COLO668 (cell line): ENCODE results near the gene PLEKHG4.
A peak's percentile ranks its signal among the peaks of the same experiment; 100 is the strongest.

ENCODE experiments used
- DNase-seq: peaks from one replicate; lab custom pipeline; 2025; ENCODE audit not compliant: unreplicated experiment; lab: John Stamatoyannopoulos, UW

Gene PLEKHG4

DNA sequence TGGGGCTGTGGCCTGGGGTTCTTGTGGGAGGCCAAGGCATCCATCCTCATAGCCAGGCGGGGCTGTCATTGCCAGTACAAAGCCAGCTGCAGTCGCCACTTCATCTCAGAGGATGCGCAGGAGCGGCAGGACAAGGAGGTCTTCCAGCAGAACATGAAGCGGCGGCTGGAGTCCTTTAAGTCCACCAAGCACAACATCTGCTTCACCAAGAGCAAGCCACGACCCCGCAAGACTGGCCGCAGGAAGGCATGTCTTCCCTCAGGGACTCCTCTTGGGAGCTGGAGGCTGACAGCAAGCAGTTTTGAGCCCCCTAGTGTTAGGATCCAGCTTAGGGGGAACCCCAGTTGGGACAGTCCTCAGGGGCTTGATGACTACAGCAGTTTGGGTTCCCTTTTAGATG is 15.1 kb upstream of the PLEKHG4 start:
- DNase-seq = no peak

DNA sequence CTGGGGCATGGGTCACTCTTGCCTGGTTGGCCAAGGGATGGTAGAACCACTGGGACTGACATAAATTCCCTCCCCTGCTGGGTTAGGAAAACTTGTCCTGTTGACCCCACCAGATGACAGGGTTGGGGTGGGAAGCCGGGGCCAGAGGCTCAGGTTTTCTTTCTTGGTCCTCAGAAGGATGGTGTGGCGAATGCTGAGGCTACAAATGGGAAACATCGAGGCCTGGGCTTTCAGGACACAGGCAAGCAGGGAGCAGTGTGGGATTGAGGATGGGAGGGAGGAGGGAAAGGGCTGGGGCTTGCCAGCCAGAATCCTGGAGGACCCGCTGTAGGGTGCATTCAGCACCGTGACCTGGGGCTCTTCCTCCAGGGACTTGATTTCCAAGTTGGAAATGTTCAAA is 14.5 kb upstream of the PLEKHG4 start:
- DNase-seq = no peak

DNA sequence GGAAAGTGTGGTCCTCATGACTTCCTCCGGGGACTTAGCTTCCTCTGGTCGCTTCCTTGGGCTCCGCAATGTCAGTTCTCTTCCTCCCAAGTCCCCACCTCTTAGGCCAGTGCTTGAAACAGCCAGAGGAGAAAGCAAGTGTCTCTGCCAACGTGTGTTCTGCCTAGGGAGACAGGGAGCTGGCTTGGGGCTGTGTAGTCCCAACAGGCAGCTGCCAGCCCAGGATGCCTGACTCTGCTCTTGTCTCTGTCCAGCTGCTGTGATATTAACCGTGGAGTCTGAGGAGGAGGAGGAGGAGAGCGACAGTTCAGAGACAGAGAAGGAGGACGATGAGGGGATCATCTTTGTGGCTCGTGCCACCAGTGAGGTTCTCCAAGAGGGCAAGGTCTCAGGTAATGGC is 13.5 kb upstream of the PLEKHG4 start:
- no peak for DNase-seq

DNA sequence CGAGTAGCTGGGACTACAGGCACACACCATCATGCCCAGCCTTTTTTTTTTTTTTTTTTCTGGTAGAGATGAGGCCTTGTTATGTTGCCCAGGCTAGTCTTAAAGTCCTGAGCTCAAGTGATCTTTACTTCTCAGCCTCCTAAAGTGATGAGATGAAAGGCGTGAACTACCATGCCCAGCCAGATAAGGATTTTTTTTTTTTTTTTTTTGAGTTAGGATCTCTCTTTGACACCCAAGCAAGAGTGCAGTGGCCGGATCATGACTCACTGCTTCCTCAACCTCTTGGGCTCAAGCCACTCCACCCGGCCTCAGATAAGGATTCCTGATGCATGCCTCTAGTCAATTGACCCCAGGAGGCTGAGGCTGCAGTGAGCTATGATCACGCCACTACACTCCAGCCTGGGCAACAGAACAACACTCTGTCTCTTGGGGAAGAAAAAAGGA is 11.2 kb upstream of the PLEKHG4 start:
- no peak for DNase-seq

DNA sequence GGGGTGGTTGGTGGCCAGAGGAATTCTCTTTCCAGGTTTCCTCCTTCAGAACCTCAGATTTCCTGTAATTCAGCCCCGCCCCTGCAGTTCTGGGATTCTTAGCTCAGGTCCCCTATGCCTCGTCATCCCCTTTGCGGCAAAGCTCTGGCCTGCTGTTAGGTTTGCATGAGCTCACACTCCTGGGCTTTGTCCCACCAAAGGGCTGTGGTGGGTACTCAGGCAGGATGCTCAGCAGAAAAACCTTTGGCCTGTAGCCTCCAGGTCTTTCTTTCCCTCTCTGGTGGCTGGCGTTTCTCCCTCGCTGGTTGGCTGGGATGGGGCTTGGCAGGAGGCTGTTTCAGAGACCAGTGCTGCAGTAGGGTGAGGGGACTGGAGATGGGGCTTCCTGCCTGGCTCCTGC is 9.6 kb upstream of the PLEKHG4 start:
- no peak for DNase-seq

DNA sequence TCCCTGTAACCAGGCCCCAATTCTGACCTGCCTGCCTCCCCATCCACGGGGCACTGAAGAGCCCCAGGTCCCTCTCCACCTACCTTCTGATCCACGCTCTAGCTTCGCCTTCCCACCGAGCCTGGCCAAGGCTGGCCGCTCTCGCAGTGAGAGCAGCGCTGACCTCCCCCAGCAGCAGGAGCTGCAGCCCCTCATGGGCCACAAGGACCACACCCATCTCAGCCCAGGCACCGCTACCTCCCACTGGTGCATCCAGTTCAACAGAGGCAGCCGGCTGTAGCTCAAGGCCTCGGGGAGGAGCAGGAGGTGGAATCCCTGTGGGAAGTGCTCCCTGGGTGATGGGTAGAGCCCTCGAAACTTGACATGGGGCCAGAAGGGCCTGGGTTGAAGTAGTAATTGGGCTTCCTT is 8.4 kb upstream of the PLEKHG4 start:
- DNase-seq = no peak

DNA sequence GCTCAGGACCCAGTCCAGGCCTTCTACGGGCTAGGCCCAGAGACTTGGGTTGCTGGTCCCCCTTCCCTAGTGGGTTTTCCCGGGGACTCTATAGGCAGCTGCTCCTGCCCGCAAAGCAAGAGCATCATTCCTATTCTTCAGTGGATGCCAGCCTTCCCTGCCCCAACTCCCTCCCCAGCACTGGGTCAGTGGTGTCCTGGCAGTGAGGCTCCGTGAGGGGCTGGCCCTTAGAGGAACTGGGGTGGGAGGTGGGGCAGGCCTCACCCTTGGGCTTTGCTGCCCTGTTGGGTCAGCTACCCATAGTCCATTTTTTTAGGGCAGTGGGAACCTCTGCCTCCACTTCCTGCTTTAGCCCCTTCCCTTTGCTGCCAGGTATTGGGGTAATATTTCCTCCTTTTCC is 7.9 kb upstream of the PLEKHG4 start:
- DNase-seq = no peak

DNA sequence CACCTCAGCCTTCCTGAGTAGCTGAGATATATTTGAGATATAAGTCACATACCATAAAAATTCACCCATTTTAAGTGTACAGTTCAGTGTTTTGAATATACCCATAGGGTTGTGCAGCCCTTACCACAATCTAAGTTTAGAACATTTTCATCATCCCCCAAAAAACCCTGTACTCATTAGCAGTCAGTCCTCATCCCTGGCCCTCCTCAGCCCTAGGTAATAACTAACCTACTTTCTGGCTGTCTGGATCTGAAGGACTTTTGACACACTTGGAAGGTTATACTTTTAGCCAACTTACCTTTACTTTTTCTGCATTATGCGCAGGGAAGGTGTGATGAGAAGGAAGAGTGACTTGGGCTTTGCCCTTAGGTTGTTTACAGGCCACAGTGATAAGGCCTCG is 4.0 kb upstream of the PLEKHG4 start:
- no peak for DNase-seq

DNA sequence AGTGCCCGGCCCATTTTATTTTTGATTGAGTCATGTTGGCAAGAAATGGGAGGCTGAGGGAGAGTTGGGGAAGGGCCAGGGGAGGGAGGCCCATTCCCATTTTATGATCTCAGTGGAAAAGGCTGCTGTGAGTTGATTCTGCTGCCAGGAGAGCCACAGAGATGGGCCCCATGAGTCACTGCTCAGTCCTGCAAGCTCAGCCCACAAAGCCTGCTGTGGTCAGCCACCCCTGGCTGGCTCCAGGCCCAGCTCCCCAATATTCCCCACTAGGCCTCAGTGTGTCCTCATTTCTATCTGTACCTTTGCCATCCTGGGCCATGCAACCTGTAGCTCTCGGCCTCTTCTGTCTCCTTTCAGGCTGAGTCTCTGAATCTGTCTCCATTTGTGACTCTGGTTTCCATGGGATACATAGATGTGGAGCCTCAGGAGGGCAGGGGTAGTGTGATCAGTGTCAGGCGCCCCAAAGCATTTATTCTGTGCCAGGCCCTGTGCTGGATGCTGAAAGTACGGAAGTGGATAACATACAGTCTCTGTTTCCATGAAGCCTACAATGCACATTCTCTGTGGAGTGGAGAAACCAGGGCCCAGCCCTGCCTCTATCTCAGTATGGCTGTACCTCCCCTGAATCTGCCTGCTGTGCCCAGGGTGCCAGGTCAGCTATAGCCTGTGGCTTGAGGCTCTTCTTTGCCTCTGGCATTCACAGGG is 1.9 kb upstream of the PLEKHG4 start:
- DNase-seq = no peak

DNA sequence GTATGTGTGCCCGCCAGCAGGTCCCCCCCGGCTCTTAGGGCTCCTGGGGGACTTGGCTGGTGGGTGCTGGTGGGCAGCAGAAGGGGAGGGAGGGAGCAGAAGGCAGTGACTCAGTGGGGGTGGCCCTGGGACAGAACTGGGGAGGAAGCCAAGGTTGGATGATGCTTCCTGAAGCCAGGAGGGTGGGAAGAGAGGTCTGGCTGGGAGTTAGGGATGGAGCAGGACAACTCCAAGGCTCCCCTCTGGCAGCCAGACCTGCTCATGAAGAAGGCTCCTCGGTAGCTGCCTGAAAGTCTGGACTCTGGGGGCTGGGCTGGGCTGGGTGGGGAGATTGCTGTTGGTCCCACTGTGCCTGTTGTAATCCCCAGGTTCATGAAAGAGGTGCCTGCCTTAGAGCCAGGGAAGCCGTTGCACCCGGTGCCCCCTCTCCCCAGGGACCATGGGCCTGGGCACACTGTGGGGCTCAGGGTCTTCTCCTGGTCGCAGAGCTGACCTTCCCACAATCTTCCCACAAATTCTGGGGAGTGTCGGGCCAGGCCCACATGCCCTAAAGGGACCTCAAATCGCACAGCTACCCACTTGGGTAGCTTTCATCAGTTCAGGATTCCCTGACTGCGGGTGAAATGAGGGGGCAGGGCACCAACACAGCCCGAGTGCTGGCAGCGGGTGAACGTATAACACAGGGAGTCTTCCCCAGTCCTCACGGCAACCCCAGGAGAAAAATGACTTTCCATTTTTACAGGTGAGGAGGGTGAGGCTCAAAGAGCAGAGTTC is 1.1 kb upstream of the PLEKHG4 start:
- no peak for DNase-seq

DNA sequence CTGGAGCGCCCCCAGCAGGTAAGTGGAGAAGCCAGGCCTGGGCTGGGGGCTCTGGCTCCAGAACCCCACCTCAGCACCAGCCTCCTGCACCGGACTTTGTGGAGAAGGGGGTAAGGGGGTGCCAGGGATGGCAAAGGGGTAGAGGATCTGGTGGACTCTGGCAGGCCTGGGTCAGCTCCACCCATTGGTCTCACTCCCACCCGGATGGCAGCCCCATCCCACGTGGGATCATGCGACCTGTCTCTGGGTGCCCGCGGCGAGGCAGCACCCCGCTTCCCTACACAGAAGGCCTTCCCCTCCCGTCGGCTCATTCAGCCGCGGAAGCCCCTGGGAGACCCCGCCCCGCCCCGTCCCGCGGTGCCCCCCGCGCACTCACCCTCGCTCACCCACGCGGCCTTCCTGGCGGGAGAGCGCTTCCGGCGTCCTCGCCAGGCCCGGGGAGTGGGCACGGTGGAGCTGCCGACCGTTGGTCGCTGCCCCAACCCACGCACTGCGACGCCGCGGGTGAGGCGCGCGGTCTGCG is 498 bp upstream of the PLEKHG4 start:
- peak; percentile 71 for DNase-seq

DNA sequence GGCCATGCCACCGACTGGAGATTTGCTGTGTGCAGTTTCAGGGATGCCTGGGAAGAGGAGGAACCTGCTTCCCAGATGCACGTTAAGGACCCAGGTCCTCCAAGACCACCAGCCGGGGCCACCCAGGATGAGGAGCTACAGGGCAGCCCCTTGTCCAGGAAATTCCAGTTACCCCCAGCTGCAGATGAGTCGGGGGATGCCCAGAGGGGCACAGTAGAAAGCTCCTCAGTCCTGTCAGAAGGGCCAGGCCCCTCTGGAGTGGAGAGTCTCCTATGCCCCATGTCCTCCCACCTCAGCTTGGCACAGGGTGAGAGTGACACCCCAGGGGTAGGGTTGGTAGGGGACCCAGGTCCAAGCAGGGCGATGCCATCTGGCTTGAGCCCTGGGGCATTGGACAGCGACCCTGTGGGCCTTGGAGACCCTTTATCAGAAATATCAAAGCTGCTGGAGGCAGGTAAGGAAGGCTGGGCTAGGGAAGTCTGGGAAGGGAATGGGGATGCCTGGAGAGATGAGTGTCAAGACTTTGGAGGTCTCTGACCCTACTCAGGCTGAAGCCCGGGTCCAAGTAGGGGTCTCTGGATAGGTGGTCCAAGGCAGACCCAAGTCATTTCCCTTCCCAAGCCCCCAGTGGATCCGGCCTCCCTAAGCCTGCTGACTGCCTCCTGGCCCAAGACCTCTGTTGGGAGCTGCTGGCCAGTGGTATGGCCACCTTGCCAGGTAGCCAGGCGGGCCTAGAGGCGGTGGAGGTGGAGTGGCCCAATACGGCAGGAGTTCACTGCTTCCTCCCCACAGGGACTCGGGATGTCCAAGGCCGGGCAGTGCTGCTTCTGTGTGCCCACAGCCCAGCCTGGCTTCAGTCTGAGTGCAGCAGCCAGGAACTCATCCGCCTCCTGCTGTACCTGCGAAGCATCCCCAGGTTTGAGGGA is 1.0 kb downstream of the PLEKHG4 start:
- DNase-seq = no peak

DNA sequence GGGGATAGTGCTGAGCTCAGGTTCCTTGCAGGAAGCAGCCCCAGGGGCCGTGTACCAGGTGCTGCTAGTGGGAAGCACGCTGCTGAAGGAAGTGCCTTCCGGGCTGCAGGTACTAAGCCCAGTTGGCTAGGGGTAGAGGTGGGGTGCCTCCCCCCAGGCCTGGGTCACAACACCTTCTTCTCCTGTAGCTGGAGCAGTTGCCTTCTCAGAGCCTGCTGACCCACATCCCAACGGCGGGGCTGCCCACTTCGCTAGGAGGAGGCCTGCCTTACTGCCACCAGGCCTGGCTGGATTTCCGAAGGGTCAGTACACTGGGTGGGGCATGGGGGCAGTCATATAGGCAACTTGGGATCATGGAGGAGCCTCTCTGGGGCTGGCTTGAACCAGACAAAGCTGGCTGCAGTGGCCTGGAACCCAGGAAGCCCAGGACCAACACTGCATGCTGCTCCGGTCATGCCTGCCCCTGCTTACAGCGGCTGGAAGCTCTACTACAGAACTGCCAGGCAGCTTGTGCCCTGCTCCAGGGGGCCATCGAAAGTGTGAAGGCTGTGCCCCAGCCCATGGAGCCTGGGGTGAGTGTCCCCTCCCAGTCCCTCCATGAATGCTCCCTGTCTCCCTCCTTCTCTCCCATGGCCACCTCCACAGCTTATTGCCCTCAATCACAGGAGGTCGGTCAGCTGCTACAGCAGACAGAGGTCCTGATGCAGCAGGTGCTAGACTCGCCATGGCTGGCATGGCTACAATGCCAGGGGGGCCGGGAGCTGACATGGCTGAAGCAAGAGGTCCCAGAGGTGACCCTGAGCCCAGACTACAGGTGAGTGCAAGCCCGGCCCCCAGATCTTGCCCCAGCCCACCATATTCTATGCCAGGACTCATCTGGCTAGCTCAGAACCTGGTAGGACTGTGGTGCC is 2.5 kb downstream of the PLEKHG4 start:
- DNase-seq = no peak

DNA sequence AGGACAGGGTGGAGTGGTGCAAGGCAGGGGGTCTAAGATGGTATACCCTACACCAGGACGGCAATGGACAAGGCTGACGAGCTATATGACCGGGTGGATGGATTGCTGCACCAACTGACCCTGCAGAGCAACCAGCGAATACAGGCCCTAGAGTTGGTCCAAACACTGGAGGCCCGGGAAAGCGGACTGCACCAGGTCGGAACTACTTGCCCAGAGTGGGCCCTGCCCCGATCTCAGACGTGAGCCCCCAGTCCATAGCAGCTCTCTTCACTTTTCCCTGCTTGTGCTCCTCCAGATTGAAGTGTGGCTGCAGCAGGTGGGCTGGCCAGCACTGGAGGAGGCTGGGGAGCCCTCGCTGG is 3.1 kb downstream of the PLEKHG4 start:
- no peak for DNase-seq

DNA sequence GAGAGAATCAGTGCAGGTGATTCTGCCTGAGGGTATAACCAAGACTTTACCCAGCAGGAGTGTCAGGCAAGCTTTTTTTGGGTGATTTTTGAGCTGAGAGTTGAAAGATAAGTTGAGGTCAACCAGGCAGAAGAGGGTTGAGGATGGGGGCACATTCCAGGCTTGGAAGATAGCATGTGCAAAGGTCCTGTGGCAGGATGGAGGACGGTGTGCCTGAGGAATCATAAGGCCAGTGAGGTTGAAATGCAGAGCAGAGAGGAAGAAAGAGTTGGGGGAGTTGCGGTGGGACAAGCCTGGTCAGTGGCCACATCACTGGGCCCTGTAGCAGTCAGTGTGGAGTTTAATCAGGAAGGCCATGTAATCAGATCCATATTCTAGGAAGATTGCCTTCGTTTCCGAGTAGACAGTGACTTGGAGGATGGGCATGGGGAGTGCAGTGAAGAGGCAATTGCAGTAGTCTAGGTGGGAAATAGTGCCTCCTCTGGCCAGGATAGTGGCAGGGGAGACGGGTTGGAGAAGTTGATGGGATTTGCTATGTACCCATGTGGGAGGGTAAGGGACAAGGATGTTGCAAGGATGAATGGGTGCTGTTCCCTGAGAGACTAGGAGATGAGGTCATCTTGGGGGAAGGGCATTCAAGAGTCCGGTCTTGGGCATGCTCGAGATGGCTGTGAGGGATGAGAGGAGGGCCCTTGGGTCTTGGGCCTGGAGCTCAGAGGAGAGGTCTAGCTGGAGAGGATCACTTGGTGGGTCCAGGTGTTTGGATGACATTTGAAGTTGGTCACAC is 3.9 kb downstream of the PLEKHG4 start:
- no peak for DNase-seq

DNA sequence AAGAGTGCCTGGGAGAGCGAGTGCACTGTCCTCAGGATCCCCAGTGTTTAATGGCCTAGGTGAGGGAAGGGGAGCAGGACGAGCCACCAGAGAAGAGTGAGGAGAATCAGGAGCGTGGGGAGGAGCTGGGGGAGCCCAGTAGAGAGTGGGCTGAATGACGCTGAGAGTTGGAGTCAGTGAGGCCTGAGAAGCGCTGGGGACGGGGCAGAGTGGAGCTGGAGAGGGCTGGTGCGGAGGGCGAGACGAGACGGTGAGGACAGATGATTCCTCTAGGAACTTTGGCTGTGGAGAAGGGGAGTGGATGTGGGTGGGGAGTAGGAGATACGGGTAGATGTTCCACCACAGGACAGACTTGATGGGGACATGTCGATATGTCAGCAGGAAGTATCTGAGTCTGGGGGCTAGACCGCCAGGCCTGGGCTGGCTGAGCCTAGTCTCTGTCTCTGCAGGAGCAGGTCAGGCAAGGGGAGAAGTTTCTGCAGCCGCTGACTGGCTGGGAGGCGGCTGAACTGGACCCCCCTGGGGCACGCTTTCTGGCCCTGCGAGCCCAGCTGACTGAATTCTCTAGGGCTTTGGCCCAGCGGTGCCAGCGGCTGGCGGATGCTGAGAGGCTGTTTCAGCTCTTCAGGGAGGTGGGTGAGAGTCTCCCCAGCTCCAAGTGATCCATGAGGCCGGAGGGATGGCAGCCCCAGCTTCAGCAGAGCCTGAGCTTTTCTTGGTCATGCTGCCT is 4.7 kb downstream of the PLEKHG4 start:
- DNase-seq = peak; percentile 28

DNA sequence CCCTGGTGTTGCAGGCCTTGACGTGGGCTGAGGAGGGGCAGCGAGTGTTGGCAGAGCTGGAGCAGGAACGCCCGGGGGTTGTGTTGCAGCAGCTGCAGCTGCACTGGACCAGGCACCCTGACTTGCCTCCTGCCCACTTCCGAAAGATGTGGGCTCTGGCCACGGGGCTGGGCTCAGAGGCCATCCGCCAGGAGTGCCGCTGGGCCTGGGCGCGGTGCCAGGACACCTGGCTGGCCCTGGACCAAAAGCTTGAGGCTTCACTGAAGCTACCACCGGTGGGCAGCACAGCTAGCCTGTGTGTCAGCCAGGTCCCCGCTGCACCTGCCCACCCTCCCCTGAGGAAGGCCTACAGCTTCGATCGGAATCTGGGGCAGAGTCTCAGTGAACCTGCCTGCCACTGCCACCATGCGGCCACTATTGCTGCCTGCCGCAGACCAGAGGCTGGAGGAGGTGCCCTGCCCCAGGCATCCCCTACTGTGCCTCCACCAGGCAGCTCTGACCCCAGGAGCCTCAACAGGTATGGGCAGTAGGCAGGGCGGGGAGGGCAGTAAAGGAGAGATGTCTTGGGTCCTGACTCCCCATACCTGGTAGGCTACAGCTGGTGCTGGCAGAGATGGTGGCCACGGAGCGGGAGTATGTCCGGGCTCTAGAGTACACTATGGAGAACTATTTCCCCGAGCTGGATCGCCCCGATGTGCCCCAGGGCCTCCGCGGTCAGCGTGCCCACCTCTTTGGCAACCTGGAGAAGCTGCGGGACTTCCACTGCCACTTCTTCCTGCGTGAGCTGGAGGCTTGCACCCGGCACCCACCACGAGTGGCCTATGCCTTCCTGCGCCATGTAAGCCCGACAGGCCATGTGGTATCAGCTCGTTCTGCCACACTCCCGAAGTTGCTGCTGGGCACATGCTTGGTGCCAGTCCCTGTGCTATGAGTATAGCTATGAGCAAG is 5.6 kb downstream of the PLEKHG4 start:
- peak; percentile 91 for DNase-seq
